Regular cardiac myocyte (primary cell): Measurements from ENCODE around the gene NGFR. TPM values are rescaled to one million over a fixed set of nuclear protein-coding genes. Genes with fewer than 3 reads are reported as not detected.

ENCODE experiments used
- total RNA-seq: library from RNA; depleted of rRNA; stranded (reverse); fragments of >200 nt; gene quantifications from 2 replicates; pipeline ENCODE4 v1.2.3, GENCODE V29; 2014

NGFR gene
- total RNA-seq: 0.19 and 0.28 TPM in 2 replicates

GRCh38 chr17:49494986-49495841 is at the start of gene NGFR:
Gene NGFR (plus strand): TSS chr17:49495293. CDS start chr17:49495418, 125 bp downstream.

Other genes starting within 250 kb of the NGFR start
- 6.3 and 8.7 TPM in 2 replicates for gene ZNF652, start 133.0 kb upstream of the NGFR start, total RNA-seq
- gene PHB1, start 80.4 kb upstream of the NGFR start, total RNA-seq: 107 and 208 TPM in 2 replicates
- 0.38 and 2.0 TPM in 2 replicates for gene NXPH3, start 80.6 kb downstream of the NGFR start, total RNA-seq
- 68.8 and 83.8 TPM in 2 replicates for gene SPOP, start 182.8 kb downstream of the NGFR start, total RNA-seq
- 42.0 and 72.5 TPM in 2 replicates for gene SLC35B1, start 212.7 kb downstream of the NGFR start, total RNA-seq